ENCODE results near the gene NUP205.
"Not testable (repeated sequence)": the region's sequence is repeated elsewhere in the genome, so short reads cannot be mapped to it uniquely, and the experiment has no call there.

The NUP205 gene

DNA sequence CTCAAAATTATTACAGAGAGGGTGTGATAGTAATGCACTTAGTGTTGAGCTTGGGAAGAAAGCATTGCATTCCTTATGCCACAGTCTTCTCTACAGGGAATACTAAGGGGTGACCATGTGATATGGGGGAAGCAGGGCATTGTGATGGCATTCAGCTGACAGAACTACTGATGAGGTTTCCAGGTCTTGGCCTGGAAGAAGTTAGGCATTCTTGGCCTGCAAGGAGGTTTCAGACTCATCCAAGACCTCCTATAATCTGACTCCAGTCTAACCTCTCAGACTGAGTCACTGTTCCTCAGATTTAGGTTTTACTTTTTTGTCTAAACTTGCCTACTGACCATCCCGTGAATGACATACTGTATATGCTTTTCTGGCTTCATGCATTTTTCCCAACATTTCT lies 112.5 kb downstream of the NUP205 start:
- no peak for DNase-seq

DNA sequence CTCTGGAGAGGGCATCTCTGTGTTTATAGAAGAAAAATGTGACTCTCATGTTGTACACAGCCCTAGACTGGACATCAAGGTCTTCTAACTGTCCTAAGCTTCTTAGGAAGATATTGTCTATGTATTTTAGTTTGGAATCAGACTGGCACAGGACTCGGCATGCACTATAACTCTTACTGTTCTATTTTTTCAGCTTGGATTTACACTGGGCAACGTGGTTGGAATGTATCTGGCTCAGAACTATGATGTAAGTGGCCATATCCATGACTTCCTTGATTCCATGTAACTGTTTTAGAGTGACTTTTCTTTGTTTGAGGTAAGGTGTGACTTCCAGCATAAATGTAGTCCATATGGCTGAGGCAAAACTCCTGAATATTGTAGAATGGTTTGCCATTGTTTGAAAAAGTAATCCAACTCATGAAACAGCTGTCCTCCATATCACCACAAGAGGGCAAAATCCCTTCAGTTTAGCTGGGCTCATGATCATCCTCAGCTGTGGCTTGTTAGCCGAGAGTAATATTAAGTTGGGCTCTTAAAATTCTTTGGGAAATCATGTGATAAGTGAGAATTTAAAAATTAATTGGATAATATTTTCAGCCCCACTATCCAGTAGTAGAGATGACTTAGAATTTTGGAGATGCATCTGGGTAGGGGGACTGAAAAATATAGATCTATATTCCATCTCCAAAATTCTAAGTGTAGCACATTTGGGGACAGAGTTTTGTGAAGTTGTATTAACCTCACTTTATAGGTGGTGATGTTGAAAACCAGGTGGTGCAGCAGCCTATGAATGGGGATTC lies 115.0 kb downstream of the NUP205 start:
- no peak for DNase-seq

DNA sequence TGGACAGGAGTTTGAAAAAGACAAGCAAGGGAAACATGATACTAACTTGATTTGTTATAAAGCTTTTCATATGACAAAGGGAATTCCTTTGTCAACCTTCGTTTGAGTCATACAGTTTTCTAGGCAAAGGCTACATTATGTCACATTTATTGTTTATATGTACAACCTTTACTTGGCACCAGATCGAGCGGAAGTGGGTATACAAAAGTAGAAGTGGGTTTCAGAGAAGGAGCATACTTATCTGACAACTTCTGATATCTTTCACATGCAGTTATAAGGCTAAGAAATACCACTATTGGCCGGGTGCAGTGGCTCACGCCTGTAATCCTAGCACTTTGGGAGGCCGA lies 115.6 kb downstream of the NUP205 start:
- DNase-seq: no peak

DNA sequence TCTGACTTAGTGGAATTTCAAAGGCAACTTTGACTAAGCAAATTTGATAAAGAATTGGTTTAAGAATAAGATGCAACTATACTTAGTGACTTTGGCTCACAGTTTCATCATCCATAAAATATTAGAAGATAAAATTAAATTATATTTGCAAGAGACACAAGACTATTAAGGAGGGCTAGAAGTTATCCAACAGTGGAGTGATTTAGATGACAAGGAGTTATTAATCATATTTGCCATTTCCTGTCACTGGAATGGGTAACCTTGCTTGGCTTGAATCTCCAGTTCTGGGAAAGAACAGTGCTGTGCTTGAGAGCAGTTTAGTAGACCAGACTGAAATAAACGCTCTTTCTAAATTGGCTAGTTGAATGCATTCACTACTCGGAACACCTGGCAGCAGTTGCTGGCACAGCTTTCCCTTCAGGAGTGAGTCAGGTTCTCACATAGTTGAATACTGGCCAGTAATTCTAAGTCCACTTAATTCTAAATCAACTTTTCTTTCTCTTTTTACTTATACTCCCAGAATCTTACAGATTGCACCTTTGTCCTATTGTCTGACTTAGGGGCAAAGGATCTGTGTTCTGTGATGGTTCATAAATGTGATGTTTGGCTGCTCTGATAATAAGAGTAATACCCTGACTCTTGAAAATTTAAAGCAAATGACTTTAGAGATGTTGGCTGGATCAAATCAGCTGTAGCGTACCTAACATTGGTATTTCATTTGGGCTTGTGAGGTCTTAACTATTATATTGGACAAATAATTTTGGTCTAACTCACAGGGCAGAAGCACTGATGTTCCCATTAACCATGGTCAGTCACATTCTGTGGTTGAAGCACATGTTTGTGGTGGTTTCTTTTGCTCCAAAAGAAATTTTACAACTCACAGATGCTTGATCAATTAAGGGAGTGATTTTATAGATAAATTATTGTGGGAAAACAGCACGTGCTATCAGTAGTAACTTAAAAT lies 121.2 kb downstream of the NUP205 start:
- no peak for DNase-seq

DNA sequence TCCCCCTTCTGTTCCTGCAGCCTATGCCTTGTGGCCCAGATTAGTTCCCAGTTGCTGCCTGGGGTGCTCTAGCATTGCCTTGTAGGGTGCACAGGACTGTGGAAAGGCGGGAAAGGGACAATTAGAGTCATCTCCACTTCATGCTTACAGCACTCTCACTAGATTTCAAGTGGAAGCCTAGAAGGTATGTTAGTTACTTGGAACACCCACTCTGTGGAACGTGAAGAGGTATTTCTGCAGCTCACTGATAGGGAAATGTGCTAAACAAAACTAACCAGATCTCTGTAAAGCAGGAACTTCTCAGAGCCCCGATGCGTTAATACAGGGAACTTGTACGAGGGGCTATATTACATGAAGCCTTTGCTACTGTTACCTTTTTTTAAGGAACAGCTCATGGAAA lies 124.0 kb downstream of the NUP205 start:
- no peak for DNase-seq

DNA sequence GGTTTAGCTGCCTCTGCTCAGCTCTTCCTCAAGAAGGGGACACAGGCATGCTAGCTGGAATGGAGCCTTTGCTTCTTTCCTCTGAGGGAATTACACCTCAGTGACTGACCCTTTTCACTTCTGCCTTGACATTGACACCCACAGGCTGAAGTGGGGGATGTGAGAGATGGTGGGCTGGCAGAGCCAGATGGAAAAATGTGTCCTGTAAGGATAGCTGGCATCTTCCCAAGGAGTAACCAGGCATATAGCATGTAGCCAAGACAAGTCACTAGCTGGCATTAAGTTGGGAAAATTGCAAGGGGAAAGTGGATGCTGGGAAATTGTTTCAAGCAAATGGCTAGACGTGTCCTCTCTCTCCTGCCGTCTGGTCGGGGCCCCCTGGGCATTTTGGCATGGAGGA lies 124.5 kb downstream of the NUP205 start:
- no peak for DNase-seq

DNA sequence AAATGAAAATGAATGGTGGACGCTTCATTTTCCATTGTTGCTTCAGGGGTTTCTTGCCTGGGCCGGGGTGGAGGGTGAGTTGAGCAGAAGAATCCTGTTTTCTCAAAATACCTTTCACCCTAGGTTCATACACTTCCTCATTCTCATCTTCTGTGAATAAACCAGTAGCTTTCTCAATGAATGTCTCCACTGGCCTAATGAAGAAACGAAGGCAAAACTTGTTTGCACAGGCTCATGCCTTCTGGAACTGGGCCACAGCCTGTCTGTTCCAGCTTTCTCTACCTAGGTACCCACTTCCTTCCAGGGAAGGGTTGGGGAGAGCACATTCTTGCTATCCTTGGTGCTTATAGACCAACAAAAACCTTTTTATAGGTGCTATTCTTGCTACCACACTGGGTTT lies 125.9 kb downstream of the NUP205 start:
- no peak for DNase-seq

DNA sequence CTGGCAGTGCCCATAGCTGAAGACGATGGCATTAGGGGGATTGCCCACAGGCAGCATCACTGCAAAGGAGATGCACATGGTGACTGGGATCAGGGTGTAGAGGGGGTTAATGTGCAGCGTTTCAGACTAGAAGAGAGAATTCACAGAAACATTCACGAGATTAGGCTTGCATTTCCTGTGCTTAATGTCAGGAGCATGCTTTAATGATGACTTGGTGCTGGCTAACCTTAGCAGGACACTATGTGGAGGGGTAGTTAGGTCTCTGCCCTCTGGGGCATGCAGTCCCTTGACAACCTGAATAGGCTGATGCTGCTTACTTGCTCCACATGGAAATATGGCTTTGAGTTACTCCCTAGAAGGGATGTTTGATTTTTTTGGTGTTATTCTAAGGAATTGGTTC lies 126.4 kb downstream of the NUP205 start:
- DNase-seq: no peak

DNA sequence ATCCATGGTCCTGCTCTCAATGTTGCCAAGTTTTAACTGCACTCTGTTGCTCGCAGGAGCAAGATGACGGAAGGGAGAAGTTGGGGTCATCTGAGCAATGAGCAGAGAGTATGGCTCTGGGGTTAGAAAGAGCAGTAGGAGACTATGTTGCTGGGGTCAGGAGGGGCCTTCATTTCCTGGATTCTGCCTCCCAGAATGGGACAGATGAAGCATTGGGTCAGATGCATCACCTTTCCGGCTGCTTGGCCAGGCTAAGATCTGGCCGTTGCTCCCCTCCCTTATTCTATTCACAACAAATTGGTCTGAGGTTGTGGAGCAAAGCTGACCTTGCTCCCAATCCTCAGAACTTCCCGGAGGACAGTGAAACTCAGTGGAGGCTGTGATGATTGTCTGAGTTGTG lies 127.0 kb downstream of the NUP205 start:
- DNase-seq: no peak

DNA sequence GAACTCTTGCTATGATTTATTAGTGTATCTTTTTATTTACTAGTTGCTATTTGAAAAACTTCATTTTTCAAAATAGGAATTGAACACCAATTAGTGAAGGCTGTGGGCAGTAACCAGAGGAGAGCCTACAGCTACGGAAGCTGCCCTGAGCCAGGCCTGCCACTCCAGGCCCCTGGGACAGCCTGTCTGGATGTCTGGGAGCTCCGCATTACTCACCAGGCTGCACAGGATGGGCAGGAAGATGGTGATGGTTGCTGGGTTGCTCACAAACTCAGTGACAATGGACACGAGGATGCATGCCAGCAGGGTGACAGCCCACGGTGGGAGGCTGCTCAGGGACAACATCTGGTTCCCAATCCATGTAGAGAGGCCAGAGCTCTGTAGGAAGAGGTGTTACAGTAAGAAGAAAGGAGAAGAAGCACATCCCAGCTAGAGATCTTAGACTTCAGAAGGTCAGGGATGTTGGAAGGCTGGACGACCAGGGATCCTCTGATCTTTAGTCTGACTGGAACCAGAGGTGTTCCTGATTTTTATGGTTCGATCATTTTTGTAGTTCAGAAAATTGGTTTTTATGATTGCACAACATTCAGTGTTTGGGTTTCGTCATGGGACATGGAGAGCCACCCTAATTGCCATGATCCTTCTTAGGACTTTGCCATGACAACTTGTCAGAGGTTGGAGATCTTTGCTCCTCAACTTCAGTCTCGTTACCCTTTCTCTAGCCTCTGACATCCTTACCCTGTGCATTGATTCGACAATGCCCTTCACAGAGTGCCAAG lies 127.8 kb downstream of the NUP205 start:
- DNase-seq: no peak

DNA sequence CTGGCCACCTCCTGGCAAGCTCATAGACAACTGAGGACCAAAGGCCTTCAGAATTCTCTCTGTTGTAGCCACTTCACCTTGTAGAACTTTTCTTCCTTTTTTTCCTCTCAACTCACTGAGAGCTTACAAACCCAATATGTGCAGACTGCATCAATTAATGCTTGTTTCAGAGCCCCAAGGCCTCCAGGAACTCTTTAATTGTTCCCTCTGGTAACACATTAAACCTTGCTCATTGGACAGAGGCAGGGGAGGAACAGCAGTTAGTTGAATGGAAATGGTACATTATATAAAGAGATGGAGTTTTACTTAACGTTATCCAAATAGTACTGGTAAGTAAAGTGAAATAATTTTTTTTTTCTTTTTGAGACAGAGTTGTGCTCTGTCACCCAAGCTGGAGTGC lies 129.7 kb downstream of the NUP205 start:
- no peak for DNase-seq

DNA sequence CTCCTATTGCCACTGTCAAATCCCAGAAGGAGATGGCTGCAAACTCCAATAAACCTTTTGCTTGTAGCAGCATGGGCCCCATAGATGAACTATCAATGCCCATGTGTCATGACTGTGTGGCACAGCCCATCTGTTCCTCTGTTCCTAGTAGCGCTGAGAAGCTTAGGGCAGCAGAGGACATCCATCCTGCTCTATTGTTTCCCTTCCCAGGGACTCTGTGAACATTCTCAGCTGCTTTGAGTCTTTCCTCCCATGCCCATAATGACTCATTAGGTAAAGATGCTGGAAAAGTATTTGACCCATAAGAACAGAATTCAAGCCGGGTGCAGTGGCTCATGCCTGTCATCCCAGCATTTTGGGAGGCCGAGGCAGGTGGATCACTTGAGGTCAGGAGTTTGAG lies 132.8 kb downstream of the NUP205 start:
- DNase-seq: no peak

DNA sequence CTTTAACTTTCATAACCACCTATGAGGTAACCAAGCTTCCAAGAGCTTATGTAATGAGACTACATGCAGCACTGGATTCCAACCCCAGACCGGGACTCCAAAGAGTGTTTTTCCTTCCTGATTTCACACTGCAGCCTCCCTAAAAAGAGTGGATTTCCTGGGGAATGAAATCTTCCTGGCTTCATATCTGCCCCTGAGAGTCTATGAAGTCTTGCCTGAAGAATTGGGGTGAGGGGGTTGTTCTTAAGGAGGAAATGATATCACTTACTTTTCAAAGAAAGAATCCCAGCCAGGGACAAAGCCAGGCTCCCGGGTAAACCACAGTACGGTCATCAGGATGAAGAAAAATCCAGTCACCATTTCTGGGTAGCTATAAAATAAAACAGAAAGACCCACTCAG lies 134.3 kb downstream of the NUP205 start:
- no peak for DNase-seq

DNA sequence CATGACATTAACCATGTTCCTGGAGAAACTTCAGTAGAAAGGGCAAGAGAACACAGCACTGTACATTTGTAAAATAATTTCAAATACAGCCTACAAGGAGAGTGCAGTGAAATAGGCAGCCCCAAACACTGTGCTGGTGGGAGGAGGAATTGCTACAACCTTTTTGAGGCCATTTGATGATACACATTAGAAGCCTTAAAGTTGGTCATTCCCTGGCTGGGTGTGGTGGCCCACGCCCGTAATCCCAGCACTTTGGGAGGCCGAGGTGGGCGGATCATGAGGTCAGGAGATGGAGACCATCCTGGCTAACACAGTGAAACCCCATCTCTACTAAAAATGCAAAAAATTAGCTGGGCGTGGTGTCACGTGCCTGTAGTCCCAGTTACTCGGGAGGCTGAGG lies 134.9 kb downstream of the NUP205 start:
- DNase-seq: not testable (repeated sequence)

DNA sequence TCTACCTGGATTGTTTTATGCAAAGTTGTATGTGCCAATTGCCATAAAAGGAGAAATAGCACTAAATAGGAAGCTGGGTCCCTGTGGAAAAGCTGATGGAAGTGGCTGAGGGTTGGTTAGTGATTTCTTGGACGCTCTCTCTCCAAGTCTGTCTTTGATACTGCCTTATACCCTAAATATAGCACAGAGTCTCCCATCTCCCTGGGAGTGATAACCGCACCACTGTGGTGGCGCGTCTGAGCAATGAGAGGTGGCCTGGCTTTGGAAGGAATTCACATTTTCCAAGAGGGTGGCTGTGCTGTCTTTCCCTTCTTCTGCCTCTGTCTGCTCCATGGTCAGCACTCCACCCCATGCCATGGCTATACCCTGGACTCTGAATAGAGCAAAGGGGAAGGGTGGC lies 135.8 kb downstream of the NUP205 start:
- DNase-seq: no peak

DNA sequence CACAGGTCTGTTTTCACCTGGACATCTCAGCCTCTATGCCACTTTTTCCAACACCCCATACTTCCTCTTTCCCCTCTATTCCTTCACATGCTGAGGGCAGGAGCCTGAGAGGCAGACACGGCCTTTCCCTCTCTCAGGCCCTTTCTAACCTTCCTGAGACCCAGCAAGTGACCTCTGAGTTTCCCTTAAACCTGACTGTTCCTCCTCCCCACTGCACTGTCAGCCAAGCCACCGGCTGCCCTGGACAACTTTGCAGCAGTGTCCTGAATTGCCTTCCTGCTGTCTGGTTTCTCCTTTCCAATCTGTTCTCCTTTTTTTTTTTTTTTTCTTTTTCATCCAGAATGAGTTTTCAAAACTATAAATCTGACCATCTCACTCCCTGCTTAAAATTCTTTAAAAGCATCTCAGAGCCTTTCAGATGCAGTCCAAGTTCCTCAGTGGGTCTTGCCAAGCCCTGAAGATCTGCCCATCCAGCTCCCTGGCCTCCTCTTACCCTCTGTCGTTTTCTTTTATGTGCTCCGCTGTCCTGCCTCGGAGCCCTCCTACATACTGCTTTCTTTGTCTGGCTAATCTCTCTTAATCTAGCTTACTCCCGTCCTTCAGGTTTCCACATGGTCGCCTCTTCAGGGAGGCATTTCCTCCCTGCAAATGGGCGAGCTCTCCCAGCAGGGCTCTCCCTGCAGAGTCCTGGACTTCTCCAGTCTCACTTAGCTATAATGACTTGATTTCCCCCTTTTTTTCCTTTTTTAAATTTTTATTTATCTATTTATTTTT lies 139.7 kb downstream of the NUP205 start:
- no peak for DNase-seq

All from CD4-positive, alpha-beta T cell treated with Interleukin-15 for 1 hour (primary cell).